NCI-H1105 (cell line): ENCODE data around the gene LRRC74B.
"Not testable (repeated sequence)": the region's sequence is repeated elsewhere in the genome, so short reads cannot be mapped to it uniquely, and the experiment has no call there.

ENCODE experiments used
- DNase-seq: peaks from one replicate; lab custom pipeline; 2025; lab: John Stamatoyannopoulos, UW

The LRRC74B gene

GRCh38 chr22:21045585-21046294, at the start of gene LRRC74B:
Gene LRRC74B (plus strand): TSS chr22:21045946. CDS start chr22:21045987, 41 bp downstream.
- DNase-seq, result peak; percentile 88

GRCh38 chr22:20996031-20996410, 49.7 kb upstream of the LRRC74B start:
- no peak for DNase-seq

- no peak for DNase-seq
Observed at GRCh38 chr22:20996598-20997535, 48.9 kb upstream of the LRRC74B start.

- DNase-seq, result no peak
Observed at GRCh38 chr22:20997536-20998257, 48.0 kb upstream of the LRRC74B start.

DNA sequence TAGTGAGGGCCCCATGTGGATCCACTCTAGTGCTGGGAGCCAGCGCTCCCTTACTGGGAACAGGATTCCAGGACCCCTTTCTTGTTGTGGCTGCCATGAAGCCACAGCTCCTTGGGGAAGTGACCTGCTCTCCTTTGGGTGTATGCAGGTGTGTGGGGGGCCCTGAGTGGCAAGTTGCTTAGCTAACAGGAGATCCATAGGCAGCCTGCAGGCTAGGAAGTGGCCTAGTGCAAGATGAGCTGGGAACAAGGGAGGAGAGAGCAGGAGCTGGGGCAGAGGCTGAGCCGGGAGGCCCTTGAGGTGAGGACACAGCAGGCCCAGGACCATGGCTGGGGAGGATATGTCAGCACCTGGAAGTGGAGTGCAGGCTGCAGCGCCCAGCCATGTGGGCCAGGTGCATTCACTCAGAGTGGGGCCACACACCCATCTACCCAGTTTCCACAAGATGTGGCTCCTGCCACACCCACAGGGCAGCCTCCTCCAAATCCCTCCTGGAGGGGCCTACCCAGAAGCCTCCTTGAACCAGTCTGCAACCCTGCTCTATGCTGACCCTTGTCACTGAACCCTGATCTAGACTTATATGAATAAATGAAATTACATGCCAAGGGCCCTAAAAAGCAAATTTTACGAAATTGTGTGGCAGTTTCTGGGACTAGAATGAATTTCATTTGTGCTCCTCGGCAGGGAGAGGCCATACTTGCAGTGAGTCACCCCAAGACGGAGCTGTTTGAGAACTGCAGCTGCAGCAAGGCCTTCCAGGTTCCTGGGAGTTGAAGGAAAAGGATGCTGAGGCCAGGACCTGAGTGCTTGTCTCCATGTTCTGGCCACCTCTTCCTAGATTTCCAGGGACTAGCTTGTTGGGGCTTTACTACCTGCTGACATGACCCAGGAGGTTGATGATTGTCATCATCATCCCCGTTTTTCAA, 47.1 kb upstream of the LRRC74B start:
- DNase-seq, result no peak

DNA sequence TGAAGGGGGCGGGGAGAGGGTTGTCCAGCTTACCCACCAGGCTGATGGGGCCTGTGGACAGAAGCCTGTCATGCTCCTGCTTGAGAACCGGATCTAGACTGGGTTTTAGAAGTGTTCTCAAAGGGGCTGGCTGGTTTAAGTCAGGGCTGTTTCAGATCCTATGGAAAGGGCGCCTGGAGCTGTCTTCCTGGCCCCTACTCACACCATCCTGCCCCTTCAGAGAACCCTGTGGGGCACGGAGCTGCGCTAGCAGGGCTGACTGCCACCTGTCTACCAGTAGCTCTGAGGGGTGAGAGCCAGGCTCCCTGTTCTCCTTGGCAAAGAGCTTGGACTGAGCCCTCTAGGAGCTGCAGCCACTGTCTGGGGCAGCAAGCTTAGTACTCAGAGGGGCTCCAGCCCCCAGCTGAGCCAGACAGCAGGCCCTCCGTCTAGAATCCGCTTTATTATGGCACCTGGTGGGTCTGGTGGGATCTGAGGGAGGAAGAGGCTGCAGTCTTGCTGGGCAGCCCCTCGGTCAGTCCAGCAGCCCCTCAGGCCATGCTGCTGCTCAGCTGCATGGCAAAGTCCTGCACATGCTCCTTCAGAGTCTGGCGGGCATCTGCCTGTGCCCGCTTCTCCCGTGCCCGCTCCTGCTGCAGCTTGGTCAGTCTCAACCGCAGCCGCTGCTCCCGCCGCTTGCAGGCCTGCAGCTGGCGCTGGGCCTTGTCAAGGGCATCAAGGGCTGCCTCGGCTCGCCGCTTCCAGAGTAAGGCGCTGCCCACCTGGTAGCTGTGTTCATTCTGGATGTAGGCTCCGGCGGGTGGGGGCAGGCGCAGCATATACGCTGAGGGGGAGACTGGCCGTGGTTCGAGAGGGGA, 46.2 kb upstream of the LRRC74B start:
- DNase-seq, result no peak

DNA sequence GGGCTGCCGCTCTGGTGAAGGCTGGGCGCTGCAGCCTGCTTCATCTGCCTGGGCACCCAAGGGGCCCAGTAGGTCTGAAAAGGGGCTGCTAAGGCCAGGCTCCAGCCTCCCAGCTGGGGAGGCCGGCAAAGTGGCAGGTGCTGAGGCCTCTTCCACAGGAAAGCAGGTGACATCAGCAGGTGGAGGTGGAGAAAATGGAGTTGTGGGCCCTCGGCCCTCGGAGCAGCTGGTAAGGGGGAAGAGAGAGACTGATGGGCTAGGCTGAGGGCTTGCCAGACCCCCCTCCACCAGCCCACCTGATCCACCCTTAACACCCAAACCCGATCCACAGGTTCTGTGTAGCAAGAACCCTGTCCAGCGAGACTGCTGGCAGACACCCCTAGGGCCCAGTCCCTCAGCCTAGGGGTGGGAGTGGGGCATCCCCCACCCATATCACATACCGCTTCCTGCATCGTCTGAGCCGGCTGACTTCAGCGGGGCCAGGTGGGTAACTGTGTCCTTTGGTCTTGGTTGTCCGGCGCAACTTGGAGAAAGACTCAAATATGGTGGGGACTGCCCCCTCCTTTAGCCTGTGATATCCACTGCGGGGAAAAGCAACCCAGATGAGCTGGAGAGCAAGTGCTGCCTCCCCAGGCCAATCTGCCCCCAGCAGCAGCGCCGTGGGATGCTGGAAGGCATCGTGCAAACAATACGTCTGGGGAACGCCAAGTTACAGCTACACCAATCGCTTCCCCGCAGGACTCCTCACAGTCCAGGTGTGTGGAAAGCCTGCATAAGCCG, 45.3 kb upstream of the LRRC74B start:
- no peak for DNase-seq

- no peak for DNase-seq
Observed at GRCh38 chr22:21000987-21001600, 44.7 kb upstream of the LRRC74B start.

DNA sequence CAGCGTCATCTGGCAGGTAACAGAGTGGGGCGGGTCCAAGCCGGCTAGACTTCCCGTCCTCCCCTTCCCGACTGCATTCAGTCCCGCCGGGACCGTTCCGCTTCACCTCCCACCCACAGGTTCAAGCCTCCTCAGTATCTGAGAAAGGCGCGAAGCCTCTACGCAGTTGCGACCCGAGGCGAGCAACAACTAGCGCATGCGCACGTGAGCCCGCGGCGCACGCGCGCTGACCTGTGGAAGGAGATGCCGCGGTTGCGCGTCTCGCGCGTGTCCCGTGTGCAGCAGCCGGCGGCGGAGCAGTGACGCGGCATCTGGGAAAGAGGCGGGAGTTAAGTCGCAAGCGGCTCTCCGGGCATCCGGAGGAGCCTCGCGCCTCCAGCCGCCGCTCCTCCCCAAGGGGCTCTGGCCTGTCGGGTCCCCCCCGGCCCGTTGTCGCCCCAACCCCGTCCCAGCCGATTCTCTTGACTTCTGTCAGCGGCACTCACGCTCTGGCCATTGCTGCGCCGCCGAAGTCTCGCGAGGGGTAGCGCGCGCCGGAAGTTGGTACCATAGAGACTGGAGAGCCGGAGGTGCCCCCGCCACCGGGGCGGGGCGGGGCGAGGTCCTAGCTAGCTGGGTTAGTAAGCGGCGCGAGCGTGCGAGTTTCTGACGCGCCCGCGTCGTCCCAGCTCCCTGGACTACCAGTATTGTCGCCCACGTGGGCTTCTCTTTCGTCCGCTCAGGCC, 44.0 kb upstream of the LRRC74B start, which contains the start of gene THAP7:
Gene THAP7 (minus strand): TSS at position 518 of the 725 bp plus-strand sequence. CDS start 207 bp downstream, at position 311.
- DNase-seq, result peak; percentile 90

- no peak for DNase-seq
Observed at GRCh38 chr22:21003782-21004181, 42.0 kb upstream of the LRRC74B start.

DNA sequence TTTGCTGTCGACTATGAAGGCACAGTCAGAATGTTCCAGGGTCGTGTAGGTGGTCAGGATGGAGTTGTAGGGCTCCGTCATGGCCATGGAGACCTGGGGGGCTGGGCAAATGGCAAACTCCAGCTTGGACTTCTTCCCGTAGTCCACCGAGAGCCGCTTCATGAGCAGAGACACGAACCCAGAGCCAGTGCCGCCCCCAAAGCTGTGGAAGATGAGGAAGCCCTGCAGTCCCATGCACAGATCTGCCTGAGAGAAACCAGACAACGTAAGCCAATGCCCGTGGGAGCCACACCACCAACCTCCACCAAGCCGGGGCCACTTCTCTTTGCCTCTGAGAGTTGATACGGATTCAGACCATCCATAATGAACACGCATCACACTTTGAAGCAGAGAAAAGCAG, 36.5 kb upstream of the LRRC74B start:
- not testable (repeated sequence) for DNase-seq

GRCh38 chr22:21009638-21010425, 35.9 kb upstream of the LRRC74B start:
- DNase-seq, result no peak

GRCh38 chr22:21010426-21011113, 35.2 kb upstream of the LRRC74B start:
- no peak for DNase-seq

DNA sequence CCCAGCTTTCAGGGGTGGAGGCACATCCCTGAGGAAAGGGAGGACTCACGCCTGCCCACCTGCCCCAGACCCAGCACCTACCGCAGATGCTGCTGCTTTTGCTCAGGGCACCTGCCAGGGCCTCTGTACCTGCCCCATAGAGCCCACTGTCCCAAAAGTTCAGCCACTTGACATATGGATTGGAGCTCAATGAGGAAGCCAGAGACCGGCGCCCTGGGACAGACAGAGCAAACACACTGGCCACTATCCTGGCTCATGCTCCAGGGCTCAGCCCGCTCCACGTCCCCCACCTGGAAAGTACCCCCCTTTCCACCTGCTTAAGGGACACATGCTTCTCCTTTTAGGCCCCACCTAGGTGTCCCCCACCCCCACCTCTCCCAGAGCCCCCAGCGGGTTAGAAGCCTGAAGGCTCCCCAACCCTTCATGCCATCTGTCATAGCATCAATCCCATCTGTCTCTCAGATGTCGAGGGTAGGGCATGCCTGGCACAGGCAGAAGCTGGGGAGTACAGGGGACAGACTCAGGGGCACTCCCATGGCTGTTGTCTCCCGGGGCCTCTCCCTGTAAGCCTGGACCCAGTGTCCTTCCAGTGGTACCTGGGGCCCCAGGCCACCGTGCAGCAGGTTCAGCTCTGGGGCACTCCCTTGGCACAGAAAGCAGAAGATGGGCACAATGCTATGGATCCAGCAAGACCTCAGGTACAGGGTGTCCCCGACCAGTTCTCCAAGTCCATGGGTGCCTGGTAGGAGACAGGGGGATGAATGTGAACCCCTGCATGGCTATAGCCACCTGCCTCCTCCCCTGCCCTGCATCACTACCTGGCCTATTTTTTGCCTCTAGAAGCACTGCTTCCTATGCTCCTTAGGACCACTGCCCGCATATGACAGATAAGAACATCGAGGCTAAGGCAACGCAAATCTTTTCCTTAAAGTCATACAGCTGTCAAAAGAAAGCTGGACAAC, 33.0 kb upstream of the LRRC74B start:
- no peak for DNase-seq

GRCh38 chr22:21013657-21014201, 32.0 kb upstream of the LRRC74B start:
- DNase-seq, result no peak
